Activated naive CD8-positive, alpha-beta T cell treated with anti-CD3 and anti-CD28 coated beads, Interleukin-2, amount 50 U/mL, for 16 hours (primary cell): ENCODE results near the gene LRRC27.

Experiments
- DNase-seq: peaks from one replicate; pipeline ENCODE4 v3.0.0-alpha.2; 2020; ENCODE audit warnings: low read depth, low spot score

Gene LRRC27

DNA sequence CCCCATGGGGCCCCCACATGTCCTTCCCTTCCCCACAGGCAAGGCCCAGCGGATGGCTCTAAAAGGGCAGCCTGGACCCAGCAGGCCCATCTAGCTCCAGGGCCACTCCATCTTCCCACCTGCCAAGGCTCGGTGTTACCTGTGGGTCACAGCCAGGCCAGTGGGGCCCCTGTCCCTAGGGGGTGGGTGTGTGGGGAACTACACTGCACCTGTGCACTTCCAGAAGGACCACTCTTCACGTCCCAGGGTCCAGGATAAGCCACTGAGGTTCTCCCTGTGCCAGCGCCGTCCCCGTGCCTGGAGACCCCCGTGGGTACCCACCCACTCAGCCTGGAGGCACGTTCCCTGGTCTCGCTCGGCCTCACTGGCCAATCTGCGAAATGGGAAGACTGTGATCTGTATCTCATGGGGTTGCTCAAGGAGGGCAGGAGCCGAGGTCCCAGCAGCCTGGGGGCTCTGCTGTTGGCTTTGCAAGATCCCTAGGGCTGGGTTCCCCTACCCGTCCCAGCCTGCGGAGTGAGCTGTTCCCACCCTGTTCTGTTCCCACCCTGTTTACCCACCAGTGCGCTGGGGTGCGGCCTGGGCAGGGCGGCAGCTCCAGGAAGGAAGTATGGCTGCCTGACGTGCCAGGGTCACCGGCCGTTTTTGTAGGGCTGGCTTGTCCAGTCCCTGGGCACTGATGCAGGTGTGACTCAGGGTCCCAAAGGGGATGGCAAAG, 69.6 kb downstream of the LRRC27 start:
- no peak for DNase-seq

GRCh38 chr10:132402781-132403241, 70.8 kb downstream of the LRRC27 start:
- DNase-seq, result no peak

DNA sequence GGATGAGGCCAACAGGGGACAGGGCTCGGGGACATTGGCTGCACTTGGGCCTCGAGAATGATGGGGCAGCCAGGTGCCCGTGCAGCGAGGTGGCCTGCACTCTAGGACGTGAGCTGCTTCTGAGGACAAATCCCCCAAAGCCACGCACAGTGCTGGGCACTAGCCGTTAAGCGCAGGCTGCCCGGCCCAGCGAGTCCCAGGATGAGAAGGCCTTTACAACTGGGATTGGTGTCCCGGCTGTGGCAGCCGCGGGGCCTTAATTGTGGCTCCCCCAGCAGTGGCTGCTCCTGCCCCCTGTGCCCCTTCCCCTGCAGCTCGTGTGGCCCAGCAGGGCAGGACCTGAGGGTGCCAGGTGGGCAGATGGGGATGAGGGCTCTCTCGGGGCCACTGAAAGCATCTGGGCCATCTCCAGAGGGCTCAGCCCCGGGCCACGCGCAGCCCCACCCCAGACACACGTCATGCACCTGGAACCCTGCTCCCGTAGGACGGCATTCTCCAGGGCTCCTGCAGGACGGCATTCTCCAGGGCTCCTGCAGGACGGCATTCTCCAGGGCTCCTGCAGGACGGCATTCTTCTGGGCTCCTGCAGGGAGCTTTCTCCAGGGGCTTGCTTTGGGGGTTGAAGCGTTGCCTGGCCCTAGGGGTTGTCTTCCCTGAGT, 71.6 kb downstream of the LRRC27 start:
- DNase-seq, result no peak

GRCh38 chr10:132404169-132404880, 72.3 kb downstream of the LRRC27 start:
- no peak for DNase-seq

- DNase-seq, result no peak
These were observed 73.0 kb downstream of the LRRC27 start for GRCh38 chr10:132404911-132405462.

GRCh38 chr10:132405463-132405991, 73.5 kb downstream of the LRRC27 start:
- DNase-seq, result no peak

DNA sequence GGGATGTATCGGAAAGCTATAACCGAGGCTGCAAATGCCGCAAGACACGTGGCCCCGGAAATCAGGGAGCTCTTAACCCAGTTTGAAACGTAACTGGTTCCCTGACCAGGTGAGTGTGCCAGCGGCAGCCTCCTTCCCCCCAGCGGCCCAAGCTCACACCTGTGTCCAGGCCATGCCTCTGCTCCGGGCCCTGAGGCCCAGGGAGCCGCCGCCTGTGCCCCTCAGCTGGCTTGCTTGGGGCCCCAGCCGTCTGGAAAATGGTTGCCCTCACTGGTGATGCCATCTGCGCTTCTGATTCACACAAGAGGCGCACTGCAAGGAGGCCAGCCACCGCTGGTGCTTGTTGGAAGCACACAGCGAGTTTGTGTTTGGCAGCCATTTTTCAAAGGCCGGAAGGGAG, 74.2 kb downstream of the LRRC27 start:
- no peak for DNase-seq

GRCh38 chr10:132406750-132407149, 74.8 kb downstream of the LRRC27 start:
- no peak for DNase-seq

- DNase-seq, result no peak
These were observed 75.3 kb downstream of the LRRC27 start for GRCh38 chr10:132407243-132407746.

- no peak for DNase-seq
These were observed 75.9 kb downstream of the LRRC27 start for GRCh38 chr10:132407846-132408278.

DNA sequence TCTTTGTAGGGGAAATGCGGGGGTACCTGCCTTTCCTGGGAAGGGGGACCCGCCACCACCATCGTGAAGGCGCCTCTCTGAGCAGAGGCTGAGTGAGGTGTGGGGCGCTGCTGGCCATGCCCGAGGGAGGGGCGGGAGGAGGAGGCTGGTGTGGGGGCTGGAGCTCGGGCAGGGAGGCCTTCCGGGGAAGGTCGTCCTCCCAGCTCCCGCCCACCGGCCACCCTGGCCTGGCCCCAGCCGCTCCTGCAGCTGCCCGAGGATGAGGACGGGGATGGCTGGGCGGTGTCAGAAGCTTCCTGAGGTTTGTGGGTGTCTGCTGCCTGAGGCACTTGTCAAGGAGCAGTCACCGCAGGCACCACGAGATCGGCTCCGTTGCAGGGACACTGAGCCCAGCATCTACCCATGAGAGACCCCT, 76.4 kb downstream of the LRRC27 start:
- no peak for DNase-seq

- no peak for DNase-seq
These were observed 77.1 kb downstream of the LRRC27 start for GRCh38 chr10:132408823-132409666.

GRCh38 chr10:132409667-132410028, 77.7 kb downstream of the LRRC27 start:
- no peak for DNase-seq

DNA sequence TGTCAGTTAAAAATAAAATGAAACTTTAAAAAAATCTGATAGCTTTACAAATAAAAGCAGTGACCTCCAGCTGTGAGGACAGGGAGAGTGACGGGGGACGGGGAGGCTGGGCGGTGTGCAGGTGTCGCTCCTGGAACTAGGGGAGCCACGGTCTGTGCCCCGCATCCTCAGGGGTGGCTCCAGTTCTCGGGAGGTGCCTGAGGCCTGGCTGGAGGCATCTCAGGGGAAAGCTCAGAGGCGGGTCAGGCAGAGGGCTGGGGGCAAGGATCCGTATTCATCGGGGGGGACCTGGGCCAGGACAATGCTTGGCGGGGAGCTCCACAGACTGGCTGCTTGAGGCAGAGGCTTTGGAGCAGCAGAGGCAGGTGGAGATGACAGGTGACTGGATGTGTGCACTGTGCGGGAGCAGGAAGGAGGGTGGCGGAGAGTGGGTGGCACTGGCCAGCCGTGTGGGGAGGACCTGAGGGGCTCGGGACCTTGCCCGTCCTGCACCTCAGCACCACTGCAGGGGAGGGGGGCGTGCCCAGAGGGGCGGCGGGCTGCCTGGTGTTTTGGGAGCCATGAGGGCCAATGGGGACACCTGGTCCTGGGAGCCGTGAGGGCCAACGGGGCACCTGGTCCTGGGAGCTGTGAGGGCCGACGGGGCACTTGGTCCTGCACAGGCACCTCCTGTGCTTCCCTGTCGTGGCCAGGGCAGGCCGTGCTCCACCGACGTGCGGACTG, 78.2 kb downstream of the LRRC27 start:
- DNase-seq, result no peak

DNA sequence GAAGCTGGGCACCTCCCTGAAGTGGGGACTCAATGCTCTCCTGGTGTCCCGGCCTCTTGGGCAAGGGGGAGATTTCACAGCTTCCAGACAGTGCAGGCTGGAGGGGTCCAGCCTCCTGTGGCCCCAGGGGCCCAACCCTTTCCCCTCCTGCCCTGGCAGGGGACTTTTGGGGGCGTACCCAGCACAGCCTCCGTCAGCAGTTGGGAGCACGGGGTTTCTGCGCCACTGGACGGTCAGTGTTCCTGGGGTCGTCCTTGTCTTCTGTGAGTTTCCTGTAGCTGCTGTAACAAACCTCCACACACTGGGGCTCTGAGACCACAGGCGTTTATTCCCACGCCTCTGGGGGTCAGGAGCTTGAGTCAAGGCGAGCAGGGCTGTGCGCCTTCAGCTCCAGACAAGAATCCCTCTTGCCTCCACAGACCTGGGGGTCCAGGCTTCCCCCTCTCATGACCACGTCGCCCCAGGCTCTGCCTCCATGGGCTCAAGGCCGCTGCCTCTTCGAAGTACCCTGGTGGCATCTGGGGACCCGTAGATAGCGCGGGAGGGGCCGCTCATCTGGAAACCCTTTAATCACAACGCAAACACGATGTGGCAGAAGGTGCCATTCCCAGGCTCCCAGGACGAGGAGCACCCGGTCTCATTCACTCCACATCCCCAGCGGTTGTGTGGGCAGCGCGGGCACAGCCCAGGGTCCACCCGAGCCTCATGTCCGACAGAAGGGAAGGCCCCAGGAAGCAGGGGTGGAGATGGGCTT, 79.0 kb downstream of the LRRC27 start:
- DNase-seq, result no peak

- DNase-seq, result no peak
These were observed 79.7 kb downstream of the LRRC27 start for GRCh38 chr10:132411561-132412253.

GRCh38 chr10:132412316-132413192, 80.6 kb downstream of the LRRC27 start:
- DNase-seq, result no peak
